Activated naive CD4-positive, alpha-beta T cell treated with anti-CD3 and anti-CD28 coated beads for 36 hours (primary cell): ENCODE data around the gene GOLIM4. TPM values are rescaled to one million over a fixed set of nuclear protein-coding genes. Genes with fewer than 3 reads are reported as not detected.

ENCODE experiments used
- CTCF ChIA-PET: fragments of 350-600 bp; sonication (Branson Sonifier 250); formaldehyde crosslinking; loops from one replicate; lab custom pipeline; 2021; ENCODE audit warnings: antibody characterized with exemption; lab: Charles Lee
- DNase-seq: peaks from one replicate; pipeline ENCODE4 v3.0.0-alpha.2; 2020
- H3K27ac Mint-ChIP-seq: one replicate; pipeline ENCODE4 v1.8.0; 2021; ENCODE audit warnings: mild to moderate bottlenecking, mixed read lengths
- H3K27me3 Mint-ChIP-seq: one replicate; pipeline ENCODE4 v1.8.0; 2021; ENCODE audit warnings: low read depth, mixed read lengths
- H3K36me3 Mint-ChIP-seq: one replicate; pipeline ENCODE4 v1.8.0; 2021; ENCODE audit warnings: low read depth, mixed read lengths
- H3K4me1 Mint-ChIP-seq: one replicate; pipeline ENCODE4 v1.8.0; 2021; ENCODE audit warnings: low read depth, mixed read lengths
- H3K4me3 Mint-ChIP-seq: one replicate; pipeline ENCODE4 v1.8.0; 2021; ENCODE audit warnings: mild to moderate bottlenecking, moderate library complexity, mixed read lengths
- H3K9me3 Mint-ChIP-seq: one replicate; pipeline ENCODE4 v1.8.0; 2021; ENCODE audit warnings: mixed read lengths
- intact Hi-C: fragments of 100-400 bp; cut with micrococcal nuclease; formaldehyde crosslinking; loops from one replicate; pipeline ENCODE4 v1.15.1; 2023
- total RNA-seq, 2 experiments: library from RNA; stranded (reverse); gene quantifications; one replicate each; pipeline ENCODE4 v1.2.3, GENCODE V29; 2021

The GOLIM4 gene
- total RNA-seq, 2 experiments from 2014 or later = 0.67 to 0.98 TPM

GRCh38 chr3:168085491-168086119 is 10.1 kb downstream of the GOLIM4 start:
- H3K9me3 Mint-ChIP-seq = no peaks in the 10 kb centered on the region
- intact Hi-C loops = no loop called here
- no peaks in the 10 kb centered on the region for H3K4me1 Mint-ChIP-seq
- peaks cover 14% of the 10 kb centered on the region for H3K27me3 Mint-ChIP-seq
- H3K36me3 Mint-ChIP-seq = no peaks in the 10 kb centered on the region
- no peak for DNase-seq
- CTCF ChIA-PET = interaction anchor here (1.0 kb wide), 1 partner anchor 38 kb away, joined by 3 read pairs; no protein-coding TSS in a partner anchor
- no peak overlapping the region for H3K27ac Mint-ChIP-seq
- no peak overlapping the region for H3K4me3 Mint-ChIP-seq

- Mint-ChIP-seq H3K4me3 (no peak overlapping the region), H3K27ac (no peak overlapping the region), H3K36me3 (no peaks in the 10 kb centered on the region), H3K4me1 (no peaks in the 10 kb centered on the region), H3K27me3 (peaks cover 7% of the 10 kb centered on the region), H3K9me3 (no peaks in the 10 kb centered on the region)
- intact Hi-C loops = no loop called here
- CTCF ChIA-PET = interaction anchor here (0.6 kb wide), 1 partner anchor 1067 kb away, joined by 3 read pairs; no protein-coding TSS in a partner anchor
- DNase-seq = no peak
Observed at GRCh38 chr3:168083906-168084305, 11.8 kb downstream of the GOLIM4 start.

GRCh38 chr3:168081856-168082255 is 13.9 kb downstream of the GOLIM4 start:
- Mint-ChIP-seq H3K36me3 (no peaks in the 10 kb centered on the region), H3K4me1 (no peaks in the 10 kb centered on the region), H3K27me3 (peaks cover 1% of the 10 kb centered on the region), H3K9me3 (no peaks in the 10 kb centered on the region), H3K4me3 (no peak overlapping the region), H3K27ac (no peak overlapping the region)
- DNase-seq = no peak
- intact Hi-C loops = no loop called here
- CTCF ChIA-PET = interaction anchor here (1.3 kb wide), 1 partner anchor 10 kb away, joined by 3 read pairs; no protein-coding TSS in a partner anchor

DNA sequence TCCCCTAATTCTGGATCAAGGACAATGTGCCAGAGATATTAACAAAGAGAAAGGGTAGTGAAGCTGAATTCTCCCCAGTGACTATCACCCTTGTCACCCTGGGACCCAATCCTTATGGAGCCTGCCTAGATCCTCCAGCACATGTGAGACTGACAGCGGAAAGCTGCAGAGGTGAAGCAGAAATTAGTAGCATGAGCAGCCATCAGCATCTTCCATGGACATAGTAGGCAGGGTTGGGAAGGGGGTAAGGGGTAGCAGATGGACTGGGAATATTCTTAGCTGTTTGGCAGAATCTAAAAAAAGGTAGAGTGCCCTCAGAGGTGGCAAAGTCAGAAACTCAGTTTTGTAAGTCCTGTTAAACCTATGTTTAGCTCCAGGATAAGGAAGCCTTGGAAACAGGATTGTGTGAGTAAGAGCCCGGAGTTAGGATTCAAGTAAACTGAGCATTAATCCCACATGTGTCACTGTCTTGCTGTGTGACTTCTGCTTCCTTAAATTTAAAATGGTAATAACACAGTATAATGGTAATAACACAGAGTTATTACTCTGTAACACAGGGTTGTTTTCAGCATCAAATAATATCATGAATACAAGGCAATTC is 14.5 kb downstream of the GOLIM4 start:
- Mint-ChIP-seq H3K27ac (no peak overlapping the region), H3K27me3 (no peaks in the 10 kb centered on the region), H3K36me3 (no peaks in the 10 kb centered on the region), H3K9me3 (no peaks in the 10 kb centered on the region), H3K4me3 (no peak overlapping the region), H3K4me1 (no peaks in the 10 kb centered on the region)
- intact Hi-C loops = no loop called here
- no peak for DNase-seq
- CTCF ChIA-PET = interaction anchor here (1.3 kb wide), 1 partner anchor 10 kb away, joined by 3 read pairs; no protein-coding TSS in a partner anchor

DNA sequence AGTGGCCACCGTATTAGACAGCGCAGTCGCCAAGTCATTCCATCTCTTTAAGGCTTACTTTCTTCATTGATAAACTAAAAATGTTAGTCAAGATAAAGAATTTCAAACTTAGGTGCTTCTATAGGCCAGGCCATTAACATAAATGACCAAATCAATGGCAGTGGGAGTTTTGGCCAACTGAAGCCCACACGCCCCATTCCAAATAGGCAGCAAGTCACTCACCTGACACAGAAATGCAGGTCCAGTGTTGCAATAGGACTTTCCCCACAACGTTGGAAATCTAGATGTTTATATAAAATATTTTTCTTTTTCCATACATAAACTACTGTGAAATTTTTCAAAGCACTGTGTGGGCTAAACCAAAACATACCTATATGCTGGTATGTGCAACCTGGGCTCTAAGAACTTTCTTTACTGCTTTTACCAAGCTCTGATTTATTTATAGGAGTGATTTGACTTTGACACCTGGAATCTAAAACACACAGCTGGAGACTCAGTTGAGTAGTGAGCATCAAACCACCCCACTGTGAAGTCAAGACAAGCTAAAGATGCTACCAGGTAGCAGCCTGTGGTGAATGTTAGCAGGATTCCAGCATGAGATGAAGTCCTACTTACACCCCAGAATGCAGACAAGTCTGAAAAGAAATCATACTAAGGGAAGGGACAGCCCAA is 15.1 kb downstream of the GOLIM4 start:
- no peaks in the 10 kb centered on the region for H3K27me3 Mint-ChIP-seq
- H3K4me3 Mint-ChIP-seq = no peak overlapping the region
- no peaks in the 10 kb centered on the region for H3K9me3 Mint-ChIP-seq
- DNase-seq = no peak
- intact Hi-C loops = no loop called here
- no peak overlapping the region for H3K27ac Mint-ChIP-seq
- CTCF ChIA-PET = interaction anchor here (1.3 kb wide), 1 partner anchor 11 kb away, joined by 3 read pairs; no protein-coding TSS in a partner anchor
- no peaks in the 10 kb centered on the region for H3K36me3 Mint-ChIP-seq
- H3K4me1 Mint-ChIP-seq = no peaks in the 10 kb centered on the region

DNA sequence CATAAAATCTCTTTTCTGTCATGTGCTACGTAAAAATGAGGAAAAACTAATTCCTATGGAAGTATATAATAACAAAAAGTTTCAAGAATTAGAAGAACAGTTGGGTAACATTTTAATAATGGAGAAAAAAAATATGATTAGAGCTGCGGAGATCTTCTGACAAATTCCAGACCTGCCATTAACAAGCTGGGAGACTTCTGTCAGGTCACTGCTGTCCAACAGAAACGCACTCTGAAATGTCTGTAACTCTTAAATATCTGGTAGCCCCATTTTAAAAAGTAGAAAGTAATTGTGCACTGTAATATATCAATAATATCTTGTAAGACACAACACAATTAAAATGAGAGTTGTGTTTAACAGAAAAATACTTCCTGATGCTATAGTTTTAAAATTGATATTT is 15.7 kb downstream of the GOLIM4 start:
- no peaks in the 10 kb centered on the region for H3K4me1 Mint-ChIP-seq
- CTCF ChIA-PET = no interaction called here
- no peak overlapping the region for H3K27ac Mint-ChIP-seq
- intact Hi-C loops = no loop called here
- H3K9me3 Mint-ChIP-seq = no peaks in the 10 kb centered on the region
- no peaks in the 10 kb centered on the region for H3K36me3 Mint-ChIP-seq
- no peak for DNase-seq
- H3K27me3 Mint-ChIP-seq = no peaks in the 10 kb centered on the region
- no peak overlapping the region for H3K4me3 Mint-ChIP-seq

- intact Hi-C loops = no loop called here
- Mint-ChIP-seq H3K36me3 (no peaks in the 10 kb centered on the region), H3K27ac (no peak overlapping the region), H3K4me3 (no peak overlapping the region), H3K4me1 (no peaks in the 10 kb centered on the region), H3K27me3 (no peaks in the 10 kb centered on the region), H3K9me3 (no peaks in the 10 kb centered on the region)
- CTCF ChIA-PET = no interaction called here
- no peak for DNase-seq
Observed at GRCh38 chr3:168077091-168077490, 18.6 kb downstream of the GOLIM4 start.

- intact Hi-C loops = no loop called here
- Mint-ChIP-seq H3K27me3 (no peaks in the 10 kb centered on the region), H3K36me3 (no peaks in the 10 kb centered on the region), H3K4me3 (no peak overlapping the region), H3K27ac (no peak overlapping the region), H3K9me3 (no peaks in the 10 kb centered on the region), H3K4me1 (no peaks in the 10 kb centered on the region)
- CTCF ChIA-PET = no interaction called here
- no peak for DNase-seq
Observed at GRCh38 chr3:168073842-168074605, 21.7 kb downstream of the GOLIM4 start.

DNA sequence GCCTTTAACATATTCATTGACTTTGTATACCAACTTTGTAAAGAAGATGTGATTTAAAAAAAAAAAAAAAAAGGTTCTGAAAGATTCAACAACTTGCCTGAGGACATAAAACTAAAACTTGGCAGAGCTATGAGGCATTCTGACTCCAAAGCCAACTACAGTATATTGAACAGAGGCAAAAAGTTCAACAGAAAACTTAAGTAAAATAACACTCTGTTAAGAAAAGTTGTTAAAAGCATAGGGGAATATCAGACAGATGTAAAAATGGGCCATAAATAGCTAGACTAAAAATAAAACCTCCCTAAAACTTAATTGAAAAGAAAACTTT is 23.4 kb downstream of the GOLIM4 start:
- intact Hi-C loops = no loop called here
- no peaks in the 10 kb centered on the region for H3K4me1 Mint-ChIP-seq
- no peak for DNase-seq
- no peaks in the 10 kb centered on the region for H3K27me3 Mint-ChIP-seq
- H3K4me3 Mint-ChIP-seq = no peak overlapping the region
- no peaks in the 10 kb centered on the region for H3K36me3 Mint-ChIP-seq
- no peaks in the 10 kb centered on the region for H3K9me3 Mint-ChIP-seq
- no peak overlapping the region for H3K27ac Mint-ChIP-seq
- CTCF ChIA-PET = interaction anchor here (0.6 kb wide), 1 partner anchor 279 kb away, joined by 5 read pairs; no protein-coding TSS in a partner anchor

DNA sequence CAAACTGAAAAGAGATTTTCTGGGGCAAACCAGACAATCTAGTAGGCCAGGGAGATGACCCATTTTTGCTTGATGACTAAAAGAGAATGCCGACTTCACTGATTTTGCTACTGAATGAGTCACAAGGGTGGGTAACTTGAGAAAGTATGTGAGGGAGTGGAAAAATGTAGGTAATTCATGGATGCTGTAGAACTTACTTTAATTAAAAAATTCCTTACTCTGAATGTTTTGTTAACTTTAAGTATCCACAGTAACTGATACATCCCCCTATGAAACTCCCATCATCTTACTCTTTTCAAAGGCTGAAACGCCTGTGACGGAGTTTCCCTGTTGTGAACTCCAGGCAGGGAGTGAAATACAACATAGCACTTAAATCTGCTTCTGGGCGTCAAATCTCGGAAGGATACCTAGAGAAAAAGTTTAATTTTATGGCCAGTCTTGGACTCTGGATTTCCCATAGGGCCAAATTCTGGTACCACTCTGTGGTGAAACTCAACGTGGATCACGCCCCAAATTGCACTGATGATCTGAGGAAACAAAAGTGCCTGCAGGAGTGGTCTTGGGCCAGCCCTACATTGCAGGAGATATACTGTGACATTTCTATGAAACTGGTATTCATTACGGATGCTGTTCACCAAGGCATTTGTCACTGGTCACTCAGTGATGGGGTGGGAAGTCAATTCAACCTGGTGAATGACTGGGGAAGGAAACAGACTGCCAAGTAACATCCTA is 24.0 kb downstream of the GOLIM4 start:
- CTCF ChIA-PET = no interaction called here
- H3K4me3 Mint-ChIP-seq = no peak overlapping the region
- H3K4me1 Mint-ChIP-seq = no peaks in the 10 kb centered on the region

DNA sequence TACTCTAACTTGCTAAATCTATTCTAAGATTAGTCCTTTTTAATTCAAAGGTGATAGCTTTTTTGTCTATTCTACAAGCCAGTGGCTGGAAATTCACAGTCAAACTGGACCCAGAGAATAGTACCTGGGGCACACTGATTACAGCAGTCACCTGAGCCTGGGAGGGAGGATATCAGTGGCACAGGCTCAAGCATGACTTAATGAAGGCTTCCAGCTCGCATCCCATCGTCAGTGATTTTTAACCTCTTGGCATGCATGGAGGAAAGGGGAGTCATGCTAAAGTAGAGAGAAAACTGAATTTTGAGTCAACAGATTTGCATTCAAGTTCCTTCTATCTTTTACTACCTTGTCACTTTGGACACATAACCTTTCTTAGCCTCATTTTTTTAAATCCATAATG is 24.8 kb downstream of the GOLIM4 start:
- H3K27ac Mint-ChIP-seq = no peak overlapping the region
- H3K4me1 Mint-ChIP-seq = no peaks in the 10 kb centered on the region
- DNase-seq = no peak
- no peaks in the 10 kb centered on the region for H3K27me3 Mint-ChIP-seq
- intact Hi-C loops = no loop called here
- CTCF ChIA-PET = no interaction called here
- no peaks in the 10 kb centered on the region for H3K36me3 Mint-ChIP-seq
- no peak overlapping the region for H3K4me3 Mint-ChIP-seq
- H3K9me3 Mint-ChIP-seq = no peaks in the 10 kb centered on the region

More for the DNA sequence above, 24.0 kb downstream of the GOLIM4 start:
- intact Hi-C loops = no loop called here
- no peaks in the 10 kb centered on the region for H3K27me3 Mint-ChIP-seq
- H3K27ac Mint-ChIP-seq = no peak overlapping the region
- no peaks in the 10 kb centered on the region for H3K36me3 Mint-ChIP-seq
- H3K9me3 Mint-ChIP-seq = no peaks in the 10 kb centered on the region
- DNase-seq = no peak

DNA sequence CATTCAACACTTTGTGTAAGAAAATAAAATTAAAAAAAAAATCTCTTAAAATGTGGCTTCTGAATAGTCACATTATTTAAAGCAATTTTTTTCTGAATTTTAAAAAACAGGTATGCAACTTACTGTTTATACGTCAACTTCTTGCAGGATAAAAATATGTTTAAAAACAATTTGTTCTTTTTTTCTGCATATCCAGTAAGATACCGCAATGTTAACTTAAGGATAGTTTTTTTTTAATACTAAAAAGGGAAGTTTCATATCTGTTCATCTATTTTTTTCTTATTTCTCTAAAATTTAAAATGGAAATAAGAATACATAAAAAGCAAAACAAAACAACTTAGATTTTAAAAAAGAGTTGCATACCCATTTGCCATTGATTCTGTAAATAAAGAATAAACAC is 27.4 kb downstream of the GOLIM4 start:
- CTCF ChIA-PET = no interaction called here
- Mint-ChIP-seq H3K4me3 (no peak overlapping the region), H3K4me1 (no peaks in the 10 kb centered on the region), H3K27ac (no peak overlapping the region), H3K27me3 (no peaks in the 10 kb centered on the region), H3K9me3 (no peaks in the 10 kb centered on the region), H3K36me3 (no peaks in the 10 kb centered on the region)
- DNase-seq = no peak
- intact Hi-C loops = loop anchor here (1.0 kb wide), 1 partner anchor 48 kb away; no protein-coding TSS in a partner anchor
